Amniotic stem cell (primary cell): Measurements from ENCODE around the gene CPNE4.
"Not testable (repeated sequence)": the region's sequence is repeated elsewhere in the genome, so short reads cannot be mapped to it uniquely, and the experiment has no call there.

Experiments
- DNase-seq: peaks from one replicate; lab custom pipeline; 2025; lab: John Stamatoyannopoulos, UW

Gene CPNE4

DNA sequence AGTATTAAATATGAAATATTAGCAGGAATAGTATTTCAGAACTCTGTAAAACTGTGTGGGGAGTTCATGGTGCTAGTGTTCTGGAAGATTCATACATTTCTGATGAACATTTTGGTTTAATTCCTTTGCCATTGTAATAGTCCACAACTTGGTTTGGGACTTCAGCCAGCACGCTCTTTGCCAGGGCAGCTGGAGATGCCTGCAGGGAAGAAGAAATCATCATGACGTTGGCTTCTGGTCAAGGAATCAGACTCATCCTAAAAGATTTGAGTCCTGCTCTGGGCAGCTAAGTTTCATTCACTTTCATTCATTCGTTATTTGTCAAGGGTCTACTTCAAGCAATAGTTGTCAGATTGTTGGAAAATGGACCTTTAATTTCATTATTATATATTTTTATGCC is 499.7 kb downstream of the CPNE4 start:
- peak; percentile 8 for DNase-seq

DNA sequence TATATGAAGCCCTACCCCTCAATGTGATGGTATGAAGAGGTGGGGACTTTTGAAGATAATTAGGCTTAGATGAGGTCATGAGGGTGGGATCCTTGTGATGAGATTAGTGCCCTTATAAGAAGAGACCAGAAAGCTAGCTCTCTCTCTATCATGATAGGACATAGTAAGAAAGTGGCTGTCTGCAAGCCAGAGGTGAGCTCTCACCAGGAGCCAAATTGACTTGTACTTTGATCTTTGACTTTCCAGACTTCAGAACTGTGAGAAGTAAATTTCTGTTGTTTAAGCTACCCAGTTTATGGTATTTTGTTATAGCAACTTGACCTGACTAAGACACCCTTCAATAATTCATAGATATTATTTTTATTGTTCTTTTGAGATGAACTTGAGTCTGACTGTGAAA is 502.2 kb downstream of the CPNE4 start:
- DNase-seq = no peak

DNA sequence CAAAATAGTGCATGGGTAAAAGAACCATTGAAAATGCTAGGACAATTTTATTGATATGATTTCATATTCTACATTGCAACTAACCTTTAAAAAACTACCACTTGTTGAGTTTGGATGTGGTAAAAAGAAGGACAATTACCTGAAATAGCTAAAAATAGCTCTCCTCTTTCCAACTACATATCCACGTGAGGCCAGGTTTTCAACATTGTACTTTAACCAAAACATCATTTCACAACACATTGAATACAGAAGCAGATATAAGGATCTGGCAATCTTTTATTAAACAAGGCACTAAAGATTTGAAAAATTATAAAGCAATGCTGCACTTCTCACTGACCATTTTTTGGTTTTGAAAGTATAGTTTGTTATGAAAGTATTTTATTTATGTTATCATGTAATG is 504.0 kb downstream of the CPNE4 start:
- DNase-seq = no peak

DNA sequence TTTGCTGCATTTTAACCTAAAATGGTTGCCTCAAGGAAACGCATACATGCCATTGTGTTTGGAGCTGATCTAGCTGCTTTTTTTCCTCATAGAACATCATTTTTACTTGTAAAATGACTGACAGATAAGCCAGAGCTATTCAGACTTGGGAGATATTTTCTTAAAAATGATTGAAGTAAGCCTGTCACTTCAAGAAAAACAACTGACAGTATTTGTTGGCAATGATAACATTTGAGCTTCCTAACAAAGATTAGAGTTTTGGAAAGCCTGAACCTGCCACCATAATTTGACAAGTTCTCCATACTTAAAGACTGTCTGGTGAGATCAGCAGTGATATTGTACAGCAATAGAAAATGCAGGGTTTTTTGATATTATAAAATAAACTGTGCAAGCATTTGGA is 504.4 kb downstream of the CPNE4 start:
- no peak for DNase-seq

DNA sequence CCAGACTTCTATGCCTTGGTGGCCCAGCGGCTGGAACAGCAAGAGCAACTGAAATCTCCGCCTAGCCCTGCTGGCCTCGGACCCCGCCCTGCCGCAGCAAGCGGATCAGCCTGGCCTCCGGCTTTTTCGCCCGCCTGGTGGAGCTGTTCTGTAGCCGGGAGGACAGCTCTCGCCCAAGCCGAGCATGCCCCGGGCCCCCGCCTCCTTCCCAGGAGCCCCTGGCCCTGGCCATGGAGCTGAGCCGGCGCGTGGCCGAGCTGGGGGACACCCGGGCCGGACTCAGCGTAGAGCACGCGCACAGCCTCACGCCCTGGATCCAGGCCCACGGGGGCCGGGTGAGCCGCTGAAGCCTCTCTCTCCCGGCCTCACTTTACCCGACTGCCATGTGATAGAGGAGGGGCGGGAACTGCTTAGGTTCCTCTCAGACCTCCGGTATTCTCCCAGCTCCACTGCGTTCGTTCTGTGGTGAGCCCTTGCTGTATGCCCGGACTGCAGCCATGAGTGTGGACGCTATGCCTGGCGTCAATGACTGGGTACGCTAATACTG is 507.9 kb downstream of the CPNE4 start:
- DNase-seq = no peak

DNA sequence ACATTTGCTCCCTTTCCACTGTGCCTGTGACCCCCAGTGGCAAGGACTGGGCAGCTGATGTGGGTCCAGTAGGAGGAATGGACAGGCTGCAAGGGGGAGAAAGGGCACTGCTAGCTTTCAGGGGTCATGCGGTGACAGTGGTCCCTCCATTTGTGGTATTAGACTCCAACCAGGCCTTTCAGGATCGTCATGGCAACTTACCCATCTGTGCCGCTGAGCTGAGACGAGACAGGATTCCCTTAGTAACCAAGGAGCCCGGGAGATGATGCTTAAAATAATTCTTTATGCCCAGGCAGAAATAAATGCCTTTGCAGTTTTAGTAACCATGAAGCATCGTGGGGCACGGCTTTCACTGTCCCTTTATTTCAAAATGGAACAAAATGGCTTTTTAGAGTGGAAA is 516.1 kb downstream of the CPNE4 start:
- DNase-seq = no peak

DNA sequence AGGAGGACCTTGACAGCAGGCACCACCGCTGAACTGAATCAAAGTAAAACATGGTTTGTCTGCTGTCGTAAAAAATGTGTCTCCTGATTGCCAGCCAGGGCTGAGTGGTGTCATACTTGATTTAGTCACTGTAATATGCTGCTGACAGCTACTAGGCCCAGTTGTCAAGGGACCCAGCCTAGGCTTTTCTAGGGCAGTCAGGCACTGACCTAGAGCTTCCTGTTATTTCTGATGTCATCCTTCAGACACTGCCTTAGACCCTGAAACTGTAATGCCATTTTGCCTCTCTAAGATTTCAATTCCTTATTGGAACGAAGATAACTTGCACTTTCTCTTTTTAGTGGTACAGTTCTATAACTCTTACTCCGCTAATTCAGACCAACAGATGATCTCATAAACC is 529.4 kb downstream of the CPNE4 start:
- DNase-seq = no peak

DNA sequence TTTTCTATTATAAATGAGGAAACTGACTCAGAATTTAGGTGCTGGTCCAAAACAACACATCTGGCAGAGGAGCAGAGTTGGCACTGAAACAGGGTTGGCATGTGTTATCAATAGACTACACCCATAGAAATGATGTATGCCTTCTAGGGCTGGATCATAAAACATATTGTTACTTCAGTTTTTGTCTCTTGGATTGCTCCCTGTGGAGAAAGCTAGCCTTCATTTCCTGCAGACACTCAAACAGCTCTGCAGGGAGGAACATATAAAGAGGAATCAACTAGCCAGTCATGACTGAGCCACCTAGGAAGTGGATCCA is 531.5 kb downstream of the CPNE4 start:
- DNase-seq = no peak

DNA sequence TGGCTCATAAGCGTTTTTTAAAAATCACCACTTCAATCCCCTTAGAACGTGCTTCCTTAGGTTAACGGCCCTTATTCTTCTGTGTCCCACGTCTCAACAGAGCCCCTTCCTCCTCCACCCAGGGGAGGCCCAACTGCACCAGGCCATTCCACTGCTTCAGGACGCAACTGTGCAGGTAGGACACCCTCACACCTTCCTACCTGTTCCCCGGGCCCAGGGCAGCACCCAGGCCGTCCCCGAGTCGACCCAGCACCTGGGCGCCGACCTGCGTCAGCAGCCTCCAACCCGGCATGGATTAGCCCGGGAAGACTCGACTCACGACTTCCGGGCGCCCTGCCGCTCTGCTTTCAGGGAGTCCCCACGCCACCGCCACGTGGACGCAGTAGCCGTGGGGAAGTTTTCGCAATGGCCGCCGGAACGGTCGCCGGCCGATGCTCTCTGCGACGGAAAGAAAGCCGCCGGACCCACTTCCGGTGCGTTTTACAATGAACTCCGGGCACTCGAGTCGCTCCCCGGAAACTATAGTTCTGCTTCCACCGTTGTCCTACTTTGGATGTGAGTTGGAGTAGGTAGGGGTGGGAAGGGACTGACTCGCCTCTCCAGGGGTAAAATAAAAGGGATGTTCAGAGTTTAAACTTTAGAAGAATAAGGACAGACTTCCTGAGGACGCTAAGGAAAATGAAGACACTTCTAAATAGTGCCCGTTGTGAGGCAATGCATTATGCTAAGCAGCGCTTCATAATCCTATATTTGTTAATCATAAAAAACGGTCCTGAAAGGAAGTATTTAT is 532.1 kb downstream of the CPNE4 start, which contains the start of gene MRPL3:
Gene MRPL3 (minus strand): TSS at position 442 of the 790 bp plus-strand sequence. CDS start 150 bp downstream, at position 292.
- DNase-seq = peak; percentile 79

DNA sequence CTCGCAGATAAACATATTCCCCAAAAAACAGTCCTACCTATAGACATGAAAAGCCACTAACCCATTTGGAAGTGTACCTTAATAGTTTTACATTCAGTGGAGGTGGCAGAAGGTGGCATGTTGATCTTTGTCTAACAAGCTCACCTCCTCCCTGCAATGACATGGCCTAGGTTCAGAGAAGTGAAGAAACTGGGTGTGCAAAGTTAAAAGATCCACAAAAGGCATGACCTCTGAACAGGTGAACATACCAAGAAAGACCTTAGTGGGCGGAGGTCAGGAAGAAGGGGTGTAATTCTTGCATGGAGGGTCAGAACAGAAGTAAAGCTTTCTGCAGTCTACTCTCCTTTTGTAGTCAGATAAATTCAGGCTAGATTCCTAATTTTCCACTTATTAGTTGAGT is 532.9 kb downstream of the CPNE4 start:
- DNase-seq = no peak

DNA sequence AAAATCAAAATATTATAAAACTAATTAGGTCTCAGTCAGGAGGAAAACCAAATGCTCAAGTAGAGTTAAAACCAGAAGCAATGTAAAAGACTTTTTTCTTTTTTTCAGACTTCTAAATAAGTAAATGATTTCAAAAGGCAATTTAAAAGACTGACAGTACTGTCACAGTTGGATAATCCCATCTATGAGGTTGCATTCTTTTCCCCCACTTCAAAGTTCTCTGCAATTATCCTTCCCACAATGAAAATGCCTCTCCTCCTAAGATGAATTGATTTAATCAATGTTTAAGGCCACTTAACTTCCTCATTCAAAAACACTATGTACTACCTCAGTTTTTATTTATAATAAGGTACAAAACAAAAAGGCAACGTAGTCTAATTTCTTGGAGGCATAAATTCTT is 540.1 kb downstream of the CPNE4 start:
- DNase-seq = no peak

DNA sequence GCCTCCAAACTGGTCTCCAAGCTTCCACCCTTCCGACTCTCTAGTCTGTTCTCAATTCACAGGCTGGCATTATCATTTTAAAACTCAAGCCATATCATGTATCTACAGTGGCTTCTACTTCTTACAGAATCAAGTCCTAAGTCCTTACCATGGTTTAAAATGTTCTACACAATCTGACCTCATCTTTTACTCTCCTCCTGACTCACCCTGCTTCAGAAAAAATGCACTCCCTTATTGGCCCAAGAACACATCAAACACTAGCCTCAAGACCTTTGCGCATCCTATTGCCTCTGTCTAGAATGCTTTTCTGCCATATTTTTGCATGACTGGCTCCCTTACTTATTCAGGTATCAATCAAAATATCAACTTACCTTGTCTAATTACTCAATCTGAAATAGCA is 543.0 kb downstream of the CPNE4 start:
- DNase-seq = no peak

DNA sequence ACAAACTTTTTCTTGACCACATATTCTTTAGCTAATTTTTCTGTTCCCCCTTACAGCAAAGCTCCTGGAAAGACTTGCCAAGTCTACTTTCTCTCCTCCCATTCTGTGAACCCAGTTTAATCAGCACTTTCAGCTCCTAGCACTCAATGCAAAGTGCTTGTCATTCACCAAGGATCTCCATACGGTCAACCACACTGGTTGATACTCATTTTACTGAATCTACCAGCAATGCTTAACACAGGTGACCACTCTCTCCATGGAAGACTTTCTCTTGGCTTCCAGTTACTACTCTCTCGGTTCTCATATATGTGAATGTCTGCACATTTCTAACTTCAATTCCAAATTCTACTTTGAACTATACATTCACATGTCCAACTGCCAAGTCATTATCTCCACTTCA is 543.7 kb downstream of the CPNE4 start:
- no peak for DNase-seq

DNA sequence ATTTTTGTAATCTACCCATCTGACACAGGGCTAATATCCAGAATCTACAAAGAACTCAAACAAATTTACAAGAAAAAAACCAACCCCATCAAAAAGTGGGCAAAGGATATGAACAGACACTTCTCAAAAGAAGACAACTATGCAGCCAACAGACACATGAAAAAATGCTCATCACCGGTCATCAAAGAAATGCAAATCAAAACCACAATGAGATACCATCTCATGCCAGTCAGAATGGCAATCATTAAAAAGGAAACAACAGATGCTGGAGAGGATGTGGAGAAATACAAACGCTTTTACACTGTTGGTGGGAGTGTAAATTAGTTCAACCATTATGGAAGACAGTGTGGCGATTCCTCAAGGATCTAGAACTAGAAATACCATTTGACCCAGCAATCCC is 548.3 kb downstream of the CPNE4 start:
- DNase-seq = not testable (repeated sequence)

DNA sequence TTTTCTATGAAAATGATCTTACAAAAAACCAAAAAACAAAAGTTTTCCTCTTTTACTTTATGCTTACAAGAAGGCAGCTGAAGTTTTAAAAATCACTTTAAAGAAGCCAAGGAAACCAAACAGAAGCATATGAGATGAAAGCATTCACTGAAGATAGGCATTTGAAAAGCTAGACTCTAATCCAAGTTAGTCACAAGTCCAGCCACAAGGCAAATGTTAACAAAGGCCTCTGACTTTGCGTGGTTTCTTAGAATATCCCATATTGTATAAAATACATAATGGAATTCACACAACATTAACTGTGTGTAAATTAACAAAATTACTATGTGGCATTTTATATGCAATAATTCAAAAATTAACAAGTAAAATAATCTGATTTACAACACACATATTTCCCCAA is 549.7 kb downstream of the CPNE4 start:
- no peak for DNase-seq

DNA sequence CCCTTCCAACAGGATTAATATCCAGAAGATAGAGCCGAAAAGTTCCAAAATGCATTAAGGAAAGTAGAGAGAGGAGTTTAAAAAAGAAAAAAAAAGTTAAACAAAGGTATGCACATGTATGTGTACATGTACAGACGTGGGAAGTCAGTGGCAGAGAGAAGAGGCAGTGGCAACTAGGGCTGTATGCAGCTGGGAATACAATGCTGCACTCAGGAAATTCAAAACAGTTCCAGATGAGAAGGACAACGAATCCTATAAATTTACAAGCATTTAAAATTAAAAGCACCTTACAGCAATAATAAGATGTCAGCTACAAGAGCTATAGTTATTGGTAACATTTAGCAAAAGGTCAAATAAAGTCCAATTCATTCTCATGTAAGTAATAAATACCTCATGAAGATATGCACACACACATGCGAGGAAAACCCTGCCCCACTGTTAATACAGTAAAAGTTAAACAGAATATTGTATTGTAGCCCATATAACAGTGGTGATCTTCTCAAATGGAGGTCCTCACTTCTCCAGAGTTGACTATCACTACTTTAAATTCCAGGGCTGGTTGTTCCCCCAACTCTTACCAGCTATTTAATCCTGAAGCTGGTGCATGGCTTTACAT is 550.2 kb downstream of the CPNE4 start:
- DNase-seq = no peak
